A673 (cell line): ENCODE measurements around the gene IL1RAPL1. TPM values are rescaled to one million over a fixed set of nuclear protein-coding genes. Genes with fewer than 3 reads are reported as not detected.

Experiments used
- BruUV-seq: library from RNA; stranded (reverse); fragments of 400-500 nt; replicated peaks from 2 replicates; lab custom pipeline; 2021; lab: Mats Ljungman, UMichigan
- CTCF ChIA-PET: fragments of 300-600 bp; sonication (Branson Sonifier 250); formaldehyde crosslinking; loops from one replicate; lab custom pipeline; 2022; ENCODE audit warnings: antibody characterized with exemption; lab: Charles Lee
- POLR2A ChIA-PET: fragments of 300-600 bp; sonication (Branson Sonifier 250); formaldehyde crosslinking; loops from one replicate; lab custom pipeline; 2022; ENCODE audit warnings: antibody characterized with exemption; ENCODE audit not compliant: low non-redundant PET; lab: Charles Lee
- DNase-seq: peaks from one replicate; pipeline ENCODE4 v3.0.0-alpha.2; 2015; ENCODE audit warnings: low spot score
- H3K27ac ChIP-seq: fragments of 200-600 bp; sonication (generic); 2 replicates; pipeline ENCODE4 v1.5.1; 2016; ENCODE audit warnings: mixed run types, low read depth, mild to moderate bottlenecking, mixed read lengths, antibody characterized with exemption, low read length; ENCODE audit not compliant: poor library complexity, severe bottlenecking
- H3K27me3 ChIP-seq: fragments of 200-600 bp; sonication (generic); replicated peaks from 2 replicates; pipeline ENCODE4 v1.6.1; 2017; ENCODE audit warnings: mixed run types, low read depth, mild to moderate bottlenecking, mixed read lengths, antibody characterized with exemption, low read length; ENCODE audit not compliant: insufficient read depth, poor library complexity
- H3K36me3 ChIP-seq: fragments of 200-600 bp; sonication (generic); 2 replicates; pipeline ENCODE4 v1.6.1; 2016; ENCODE audit warnings: mixed run types, mild to moderate bottlenecking, mixed read lengths, antibody characterized with exemption, low read length; ENCODE audit not compliant: insufficient read depth, poor library complexity, severe bottlenecking
- H3K4me1 ChIP-seq: fragments of 200-600 bp; sonication (generic); 2 replicates; pipeline ENCODE4 v1.6.1; 2017; ENCODE audit warnings: mixed run types, mild to moderate bottlenecking, mixed read lengths, antibody characterized with exemption, low read length; ENCODE audit not compliant: insufficient read depth, poor library complexity, severe bottlenecking
- H3K4me3 ChIP-seq: fragments of 200-600 bp; sonication (generic); 2 replicates; pipeline ENCODE4 v1.5.1; 2016; ENCODE audit warnings: low read depth, mixed run types, mild to moderate bottlenecking, mixed read lengths, low read length; ENCODE audit not compliant: poor library complexity, severe bottlenecking
- H3K9me3 ChIP-seq: fragments of 200-600 bp; sonication (generic); 2 replicates; pipeline ENCODE4 v1.6.1; 2016; ENCODE audit warnings: mixed run types, low read depth, mild to moderate bottlenecking, mixed read lengths, antibody characterized with exemption, low read length; ENCODE audit not compliant: poor library complexity, severe bottlenecking
- EZH2 ChIP-seq: fragments of 200-600 bp; sonication (generic); IDR thresholded peaks from 2 replicates; pipeline ENCODE4 v1.6.1; 2017; ENCODE audit warnings: borderline replicate concordance, low read depth, mild to moderate bottlenecking, mixed read lengths, antibody characterized with exemption, low read length; ENCODE audit not compliant: poor library complexity, severe bottlenecking
- intact Hi-C: fragments of 100-400 bp; cut with micrococcal nuclease; formaldehyde crosslinking; loops from one replicate; pipeline ENCODE4 v1.10.0; 2022; ENCODE audit not compliant: unreplicated experiment
- total RNA-seq: library from RNA; stranded (reverse); gene quantifications from 2 replicates; pipeline ENCODE4 v1.2.3, GENCODE V29; 2021
- TF ChIP-seq, protein P1 (sequence below): fragments of 300-800, 200-600 bp; sonication (generic); conservative IDR thresholded peaks from 2 replicates; pipeline ENCODE4 v1.5.1; 2017; ENCODE audit warnings: low read depth, mild to moderate bottlenecking, antibody characterized with exemption, low read length, moderate library complexity, mixed read lengths

IL1RAPL1 gene
- total RNA-seq, 1 experiment from 2014 or later = 0.21 TPM

DNA sequence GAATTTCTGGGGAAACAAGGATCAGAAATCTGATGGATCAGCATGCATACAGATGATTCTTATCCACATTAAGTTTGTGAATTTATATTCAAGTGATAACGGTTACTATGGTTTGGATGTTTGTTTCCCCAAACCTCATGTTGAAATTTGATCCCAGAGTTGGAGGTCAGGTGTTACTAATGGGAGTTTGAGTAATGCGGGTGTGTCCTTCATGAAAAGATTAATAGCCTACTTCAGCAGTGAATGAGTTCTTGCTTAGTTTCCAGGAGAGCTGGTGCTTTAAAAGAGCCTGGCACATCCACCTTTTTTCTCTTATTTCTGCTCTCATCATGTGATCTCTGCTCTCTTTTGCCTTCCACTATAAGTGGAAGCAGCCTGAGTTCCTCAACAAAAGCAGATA is 712.4 kb downstream of the IL1RAPL1 start:
- Histone ChIP-seq H3K4me1 (no peaks in the 10 kb centered on the region), H3K27ac (no peak overlapping the region), H3K4me3 (no peak overlapping the region), H3K36me3 (no peaks in the 10 kb centered on the region), H3K27me3 (no peaks in the 10 kb centered on the region), H3K9me3 (no peaks in the 10 kb centered on the region)
- no peak for DNase-seq
- POLR2A ChIA-PET = no interaction called here
- no TSS peak for BruUV-seq
- CTCF ChIA-PET = no interaction called here
- intact Hi-C loops = no loop called here
- TF ChIP-seq, protein P1, sequence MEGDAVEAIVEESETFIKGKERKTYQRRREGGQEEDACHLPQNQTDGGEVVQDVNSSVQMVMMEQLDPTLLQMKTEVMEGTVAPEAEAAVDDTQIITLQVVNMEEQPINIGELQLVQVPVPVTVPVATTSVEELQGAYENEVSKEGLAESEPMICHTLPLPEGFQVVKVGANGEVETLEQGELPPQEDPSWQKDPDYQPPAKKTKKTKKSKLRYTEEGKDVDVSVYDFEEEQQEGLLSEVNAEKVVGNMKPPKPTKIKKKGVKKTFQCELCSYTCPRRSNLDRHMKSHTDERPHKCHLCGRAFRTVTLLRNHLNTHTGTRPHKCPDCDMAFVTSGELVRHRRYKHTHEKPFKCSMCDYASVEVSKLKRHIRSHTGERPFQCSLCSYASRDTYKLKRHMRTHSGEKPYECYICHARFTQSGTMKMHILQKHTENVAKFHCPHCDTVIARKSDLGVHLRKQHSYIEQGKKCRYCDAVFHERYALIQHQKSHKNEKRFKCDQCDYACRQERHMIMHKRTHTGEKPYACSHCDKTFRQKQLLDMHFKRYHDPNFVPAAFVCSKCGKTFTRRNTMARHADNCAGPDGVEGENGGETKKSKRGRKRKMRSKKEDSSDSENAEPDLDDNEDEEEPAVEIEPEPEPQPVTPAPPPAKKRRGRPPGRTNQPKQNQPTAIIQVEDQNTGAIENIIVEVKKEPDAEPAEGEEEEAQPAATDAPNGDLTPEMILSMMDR = no peak
- TF ChIP-seq EZH2 = no peak

DNA sequence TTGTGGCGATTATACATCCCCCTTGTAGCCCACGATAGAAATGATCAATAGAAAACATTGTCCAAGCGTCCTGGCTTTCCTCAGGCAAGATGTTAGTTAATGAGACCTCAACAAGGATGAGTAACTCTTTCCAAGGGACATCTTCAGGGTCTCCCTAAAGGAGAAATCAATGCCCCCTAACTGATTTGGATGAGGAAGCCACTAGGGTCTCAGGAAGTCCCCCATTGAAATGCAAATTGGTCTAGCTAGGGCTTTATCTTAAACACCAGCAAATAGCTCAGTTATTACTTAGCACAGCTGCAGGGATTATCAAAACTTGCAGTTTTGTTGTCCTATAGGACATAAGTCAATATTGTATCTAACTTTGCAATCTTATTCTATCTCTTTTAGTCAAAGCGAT is 721.5 kb downstream of the IL1RAPL1 start:
- BruUV-seq = no TSS peak

DNA sequence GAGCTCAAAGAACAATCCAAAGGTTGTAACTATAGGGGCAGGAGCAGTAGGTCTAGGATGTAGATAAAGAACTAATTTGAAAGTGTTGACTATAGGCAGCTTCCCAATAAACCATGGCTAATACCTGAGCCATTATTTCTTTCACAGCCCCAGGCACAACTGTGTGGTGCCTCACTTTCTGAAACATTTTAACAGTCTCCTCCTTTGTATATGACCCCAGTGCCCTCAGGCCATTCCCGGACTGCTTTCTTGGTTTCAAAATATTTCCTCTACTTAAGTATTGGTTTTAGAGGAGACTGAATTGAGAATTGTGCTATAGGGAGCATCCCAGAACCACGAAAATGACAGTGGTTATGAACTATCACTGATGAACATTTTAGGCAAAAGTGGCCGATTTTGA is 728.7 kb downstream of the IL1RAPL1 start:
- ChIA-PET POLR2A (no interaction called here), CTCF (no interaction called here)
- H3K4me3 ChIP-seq = no peak overlapping the region
- intact Hi-C loops = no loop called here
- BruUV-seq = no TSS peak
- H3K27me3 ChIP-seq = no peaks in the 10 kb centered on the region
- no peak for TF ChIP-seq EZH2
- TF ChIP-seq, protein P1 = no peak
- H3K4me1 ChIP-seq = peaks cover 16% of the 10 kb centered on the region
- no peaks in the 10 kb centered on the region for H3K9me3 ChIP-seq
- DNase-seq = no peak
- no peaks in the 10 kb centered on the region for H3K36me3 ChIP-seq
- H3K27ac ChIP-seq = no peak overlapping the region

More for the DNA sequence above, 721.5 kb downstream of the IL1RAPL1 start:
- Histone ChIP-seq H3K36me3 (no peaks in the 10 kb centered on the region), H3K4me1 (no peaks in the 10 kb centered on the region), H3K9me3 (no peaks in the 10 kb centered on the region), H3K4me3 (no peak overlapping the region), H3K27ac (no peak overlapping the region), H3K27me3 (no peaks in the 10 kb centered on the region)
- TF ChIP-seq, protein P1 = no peak
- no peak for TF ChIP-seq EZH2
- ChIA-PET POLR2A (no interaction called here), CTCF (no interaction called here)
- intact Hi-C loops = no loop called here
- DNase-seq = no peak
